Liver (tissue), 9 donors: ENCODE measurements around the gene SNX6. TPM values are rescaled to one million over a fixed set of nuclear protein-coding genes. Genes with fewer than 3 reads are reported as not detected.

Experiments used
- DNase-seq: peaks from one replicate; pipeline ENCODE4 v3.0.0-alpha.2; 2017; ENCODE audit warnings: low spot score
- H3K27ac ChIP-seq, 2 donors: one replicate each; pipeline ENCODE4 v1.7.0; 2013; ENCODE audit warnings: inconsistent platforms in 2 of 2, low read length in 2 of 2, control low read depth in 1 of 2, low read depth in 1 of 2, mild to moderate bottlenecking in 1 of 2
- H3K27me3 ChIP-seq, 4 donors: one replicate each; pipeline versions ENCODE4 v1.6.1 to v1.7.0; 2013; ENCODE audit warnings: low read length in 3 of 4, inconsistent platforms in 1 of 4, mild to moderate bottlenecking in 1 of 4, moderate library complexity in 1 of 4; ENCODE audit not compliant: control insufficient read depth in 4 of 4, insufficient read depth in 4 of 4
- H3K36me3 ChIP-seq, 4 donors: one replicate each; pipeline versions ENCODE4 v1.6.1 to v1.7.0; 2013; ENCODE audit warnings: low read length in 3 of 4, mild to moderate bottlenecking in 3 of 4, low read depth in 1 of 4, moderate library complexity in 1 of 4; ENCODE audit not compliant: control insufficient read depth in 4 of 4, insufficient read depth in 3 of 4
- H3K4me1 ChIP-seq, 4 donors: one replicate each; pipeline versions ENCODE4 v1.6.1 to v1.7.0; 2013; ENCODE audit warnings: low read length in 3 of 4, mild to moderate bottlenecking in 3 of 4, moderate library complexity in 1 of 4; ENCODE audit not compliant: control insufficient read depth in 4 of 4, insufficient read depth in 4 of 4
- H3K4me3 ChIP-seq, 3 donors: one replicate each; pipeline versions ENCODE4 v1.6.1 to v1.7.0; 2013; ENCODE audit warnings: low read length in 3 of 3, control low read depth in 1 of 3, low read depth in 1 of 3, mild to moderate bottlenecking in 1 of 3
- H3K9ac ChIP-seq, 2 donors: one replicate each; pipeline ENCODE4 v1.7.0; 2013; ENCODE audit warnings: low read length in 2 of 2, mild to moderate bottlenecking in 2 of 2, moderate library complexity in 2 of 2, control low read depth in 1 of 2, low read depth in 1 of 2
- H3K9me3 ChIP-seq, 4 donors: one replicate each; pipeline versions ENCODE4 v1.6.1 to v1.7.0; 2013; ENCODE audit warnings: low read length in 3 of 4; ENCODE audit not compliant: control insufficient read depth in 4 of 4
- CTCF ChIP-seq: fragments of 150-350 bp; IDR thresholded peaks from 2 replicates; pipeline ENCODE4 v1.5.1; 2017; ENCODE audit warnings: improper control_type of control experiment, low read depth, low read length; ENCODE audit not compliant: missing input control
- EGR1 ChIP-seq, 2 donors: IDR thresholded peaks; 2 replicates each; pipeline ENCODE4 v1.6.1; 2016 to 2018; ENCODE audit warnings: antibody characterized with exemption in 2 of 2, low read depth in 2 of 2
- FOXA1 ChIP-seq: IDR thresholded peaks from 2 replicates; pipeline ENCODE4 v1.6.1; 2016; ENCODE audit warnings: antibody characterized with exemption
- FOXA2 ChIP-seq: IDR thresholded peaks from 2 replicates; pipeline ENCODE4 v1.6.1; 2016; ENCODE audit warnings: antibody characterized with exemption
- GABPA ChIP-seq, 2 donors: IDR thresholded peaks in 1 of 2; conservative IDR thresholded peaks in 1 of 2; 2 replicates each; pipeline ENCODE4 v1.6.1; 2016; ENCODE audit warnings: antibody characterized with exemption in 2 of 2, mild to moderate bottlenecking in 1 of 2, moderate library complexity in 1 of 2
- HNF4A ChIP-seq, 2 donors: conservative IDR thresholded peaks; 2 replicates each; pipeline ENCODE4 v1.6.1; 2016; ENCODE audit warnings: antibody characterized with exemption in 2 of 2, mild to moderate bottlenecking in 2 of 2
- HNF4G ChIP-seq: IDR thresholded peaks from 2 replicates; pipeline ENCODE4 v1.6.1; 2016; ENCODE audit warnings: antibody characterized with exemption
- JUND ChIP-seq, 2 donors: IDR thresholded peaks; 2 replicates each; pipeline ENCODE4 v1.6.1; 2016; ENCODE audit warnings: antibody characterized with exemption in 2 of 2
- MAX ChIP-seq: IDR thresholded peaks from 2 replicates; pipeline ENCODE4 v1.6.1; 2016; ENCODE audit warnings: antibody characterized with exemption
- NR2F2 ChIP-seq: IDR thresholded peaks from 2 replicates; pipeline ENCODE4 v1.6.1; 2016; ENCODE audit warnings: antibody characterized with exemption
- RAD21 ChIP-seq, 2 donors: IDR thresholded peaks; 2 replicates each; pipeline ENCODE4 v1.6.1; 2016; ENCODE audit warnings: antibody characterized with exemption in 2 of 2, mild to moderate bottlenecking in 2 of 2
- RXRA ChIP-seq, 2 donors: IDR thresholded peaks; 2 replicates each; pipeline ENCODE4 v1.6.1; 2017 to 2018; ENCODE audit warnings: antibody characterized with exemption in 2 of 2, mild to moderate bottlenecking in 1 of 2
- SP1 ChIP-seq: IDR thresholded peaks from 2 replicates; pipeline ENCODE4 v1.6.1; 2018; ENCODE audit warnings: antibody characterized with exemption, mild to moderate bottlenecking
- TAF1 ChIP-seq: conservative IDR thresholded peaks from 2 replicates; pipeline ENCODE4 v1.6.1; 2016; ENCODE audit warnings: antibody characterized with exemption, mild to moderate bottlenecking
- YY1 ChIP-seq: IDR thresholded peaks from 2 replicates; pipeline ENCODE4 v1.6.1; 2016; ENCODE audit warnings: antibody characterized with exemption, mild to moderate bottlenecking
- ZBTB33 ChIP-seq: IDR thresholded peaks from 2 replicates; pipeline ENCODE4 v1.6.1; 2016; ENCODE audit warnings: antibody characterized with exemption
- WGBS: extraction: QIAGEN DNeasy Blood & Tissue Kit; methylation state at CpG from one replicate; pipeline ENCODE4 v1.1.7; 2013; 5-methylcytosine and 5-hydroxymethylcytosine counted together
- polyA plus RNA-seq, 2 donors: library from polyadenylated mRNA; stranded (reverse) in 1 of 2; unstranded in 1 of 2; fragments of 200-250 nt in 1 of 2; fragments of >200 nt in 1 of 2; fragmentation: Nextera tagmentation in 1 of 2; extraction: Ambion mirVana in 1 of 2; gene quantifications; one replicate each; pipeline versions ENCODE4 v1.2.1 to v1.2.3, GENCODE V29; 2013 to 2015
- total RNA-seq, 2 donors: library from RNA; depleted of rRNA; stranded (reverse); fragments of >200 nt; gene quantifications; one replicate each; pipeline ENCODE4 v1.2.3, GENCODE V29; 2014
- TF ChIP-seq, protein P1 (sequence below): IDR thresholded peaks from 2 replicates; pipeline ENCODE4 v1.6.1; 2016; ENCODE audit warnings: antibody characterized with exemption, mild to moderate bottlenecking
- TF ChIP-seq, protein P2 (sequence below): IDR thresholded peaks from 2 replicates; pipeline ENCODE4 v1.6.1; 2016; ENCODE audit warnings: antibody characterized with exemption
- donor health status: healthy.
- donor health status: healthy.
- donor health status: healthy.
- donor health status: healthy.
- donor health status: healthy.

Gene SNX6
- total and polyA plus RNA-seq, 4 donors = 23.5 to 62.2 (median 42.0) TPM

DNA sequence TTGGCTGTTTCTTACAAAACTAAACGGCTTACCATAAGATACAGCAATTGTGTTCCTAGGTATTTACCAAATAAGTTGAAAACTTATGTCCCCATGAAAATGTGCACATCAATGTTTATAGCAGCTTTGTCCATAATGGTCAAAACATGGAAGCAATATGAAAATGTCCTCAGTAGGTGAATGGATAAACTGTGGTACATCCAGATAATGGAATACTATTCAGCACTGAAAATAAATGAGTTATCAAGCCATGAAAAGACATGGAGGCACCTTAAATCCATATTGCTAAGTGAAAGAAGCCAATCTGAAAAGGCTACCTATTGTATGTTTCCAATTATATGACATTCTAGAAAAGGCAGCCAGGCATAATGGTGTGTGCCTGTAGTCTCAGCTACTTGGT, 43.8 kb upstream of the SNX6 start:
- H3K27me3 ChIP-seq = no peaks in the 10 kb centered on the region

More for the DNA sequence above, 43.8 kb upstream of the SNX6 start:
- Histone ChIP-seq H3K4me3 (no peak overlapping the region), H3K4me1 (peaks cover 0 to 7% (median 5%) of the 10 kb centered on the region in 4 donors), H3K9ac (no peak overlapping the region), H3K27ac (no peak overlapping the region), H3K36me3 (no peaks in the 10 kb centered on the region), H3K9me3 (no peaks in the 10 kb centered on the region)
- 87% methylated on average over 1 of the region's 1 CpG for WGBS
- no peak for TF ChIP-seq FOXA2
- TF ChIP-seq YY1 = no peak
- no peak for TF ChIP-seq SP1
- no peak for TF ChIP-seq HNF4G
- no peak for TF ChIP-seq FOXA1
- TF ChIP-seq, protein P1, sequence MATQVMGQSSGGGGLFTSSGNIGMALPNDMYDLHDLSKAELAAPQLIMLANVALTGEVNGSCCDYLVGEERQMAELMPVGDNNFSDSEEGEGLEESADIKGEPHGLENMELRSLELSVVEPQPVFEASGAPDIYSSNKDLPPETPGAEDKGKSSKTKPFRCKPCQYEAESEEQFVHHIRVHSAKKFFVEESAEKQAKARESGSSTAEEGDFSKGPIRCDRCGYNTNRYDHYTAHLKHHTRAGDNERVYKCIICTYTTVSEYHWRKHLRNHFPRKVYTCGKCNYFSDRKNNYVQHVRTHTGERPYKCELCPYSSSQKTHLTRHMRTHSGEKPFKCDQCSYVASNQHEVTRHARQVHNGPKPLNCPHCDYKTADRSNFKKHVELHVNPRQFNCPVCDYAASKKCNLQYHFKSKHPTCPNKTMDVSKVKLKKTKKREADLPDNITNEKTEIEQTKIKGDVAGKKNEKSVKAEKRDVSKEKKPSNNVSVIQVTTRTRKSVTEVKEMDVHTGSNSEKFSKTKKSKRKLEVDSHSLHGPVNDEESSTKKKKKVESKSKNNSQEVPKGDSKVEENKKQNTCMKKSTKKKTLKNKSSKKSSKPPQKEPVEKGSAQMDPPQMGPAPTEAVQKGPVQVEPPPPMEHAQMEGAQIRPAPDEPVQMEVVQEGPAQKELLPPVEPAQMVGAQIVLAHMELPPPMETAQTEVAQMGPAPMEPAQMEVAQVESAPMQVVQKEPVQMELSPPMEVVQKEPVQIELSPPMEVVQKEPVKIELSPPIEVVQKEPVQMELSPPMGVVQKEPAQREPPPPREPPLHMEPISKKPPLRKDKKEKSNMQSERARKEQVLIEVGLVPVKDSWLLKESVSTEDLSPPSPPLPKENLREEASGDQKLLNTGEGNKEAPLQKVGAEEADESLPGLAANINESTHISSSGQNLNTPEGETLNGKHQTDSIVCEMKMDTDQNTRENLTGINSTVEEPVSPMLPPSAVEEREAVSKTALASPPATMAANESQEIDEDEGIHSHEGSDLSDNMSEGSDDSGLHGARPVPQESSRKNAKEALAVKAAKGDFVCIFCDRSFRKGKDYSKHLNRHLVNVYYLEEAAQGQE = no peak
- no peak for TF ChIP-seq NR2F2
- TF ChIP-seq TAF1 = no peak
- TF ChIP-seq ZBTB33 = no peak
- TF ChIP-seq, protein P2, sequence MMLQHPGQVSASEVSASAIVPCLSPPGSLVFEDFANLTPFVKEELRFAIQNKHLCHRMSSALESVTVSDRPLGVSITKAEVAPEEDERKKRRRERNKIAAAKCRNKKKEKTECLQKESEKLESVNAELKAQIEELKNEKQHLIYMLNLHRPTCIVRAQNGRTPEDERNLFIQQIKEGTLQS = no peak
- TF ChIP-seq MAX = no peak
- TF ChIP-seq JUND (IDR thresholded peaks at IDR 0.05) = no peak
- no peak for TF ChIP-seq RXRA (IDR thresholded peaks at IDR 0.05)
- TF ChIP-seq CTCF = no peak
- no peak for TF ChIP-seq EGR1 (IDR thresholded peaks at IDR 0.05; ENCODE audit: low read depth in 2 of 2)
- no peak for TF ChIP-seq GABPA (IDR thresholded peaks at IDR 0.05 in 1 of 2, conservative IDR thresholded peaks at IDR 0.05 in 1 of 2)
- no peak for TF ChIP-seq HNF4A (conservative IDR thresholded peaks at IDR 0.05)
- TF ChIP-seq RAD21 (IDR thresholded peaks at IDR 0.05) = no peak
- no peak for DNase-seq
